Measurements from ENCODE around the gene CSPG4.
"Not testable (repeated sequence)": the region's sequence is repeated elsewhere in the genome, so short reads cannot be mapped to it uniquely, and the experiment has no call there.

The CSPG4 gene

GRCh38 chr15:75687486-75688277 lies 25.0 kb downstream of the CSPG4 start:
- DNase-seq, result no peak

DNA sequence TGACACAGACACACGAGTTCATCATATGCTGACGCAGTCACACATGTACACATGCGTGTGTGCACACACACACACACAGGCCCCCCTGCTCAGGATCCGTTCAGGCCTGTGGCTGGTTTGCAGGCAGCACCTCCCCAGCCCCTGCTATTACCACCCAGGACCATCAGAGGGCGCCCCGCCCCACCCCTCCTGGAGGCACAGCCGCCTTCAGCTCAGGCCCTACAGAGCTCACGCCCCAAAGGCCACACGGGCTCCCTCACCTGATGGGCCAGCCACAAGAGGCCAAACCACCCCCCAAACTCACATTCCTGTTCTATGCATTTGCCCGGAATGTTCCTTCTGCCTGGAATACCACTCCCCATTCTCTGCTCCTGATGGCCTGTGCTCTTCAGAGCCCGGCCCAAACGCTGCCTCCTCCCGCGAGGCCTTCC lies 26.4 kb downstream of the CSPG4 start:
- peak; percentile 90 for DNase-seq

DNA sequence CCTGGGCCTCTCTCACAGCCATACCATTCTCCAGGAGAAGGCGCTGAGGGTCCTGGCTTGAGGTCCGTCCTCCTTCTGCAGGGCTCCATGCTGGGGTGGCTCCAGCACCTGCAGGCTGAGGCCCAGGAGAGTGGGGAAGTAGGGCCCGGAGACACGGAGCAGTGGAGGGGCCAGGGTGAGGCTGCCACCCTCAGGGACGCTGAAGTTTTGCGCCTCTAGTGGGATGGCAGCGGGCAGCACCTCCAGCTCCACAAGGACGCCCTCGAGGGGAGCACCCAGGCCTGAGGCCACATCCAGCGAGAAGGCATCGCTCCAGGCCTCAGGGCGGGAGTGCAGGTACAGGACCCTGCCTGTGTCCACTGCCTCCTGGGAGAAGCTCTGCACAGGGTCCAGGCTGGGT lies 27.5 kb downstream of the CSPG4 start:
- no peak for DNase-seq

- no peak for DNase-seq
Measured at GRCh38 chr15:75684648-75685047, 28.0 kb downstream of the CSPG4 start.

DNA sequence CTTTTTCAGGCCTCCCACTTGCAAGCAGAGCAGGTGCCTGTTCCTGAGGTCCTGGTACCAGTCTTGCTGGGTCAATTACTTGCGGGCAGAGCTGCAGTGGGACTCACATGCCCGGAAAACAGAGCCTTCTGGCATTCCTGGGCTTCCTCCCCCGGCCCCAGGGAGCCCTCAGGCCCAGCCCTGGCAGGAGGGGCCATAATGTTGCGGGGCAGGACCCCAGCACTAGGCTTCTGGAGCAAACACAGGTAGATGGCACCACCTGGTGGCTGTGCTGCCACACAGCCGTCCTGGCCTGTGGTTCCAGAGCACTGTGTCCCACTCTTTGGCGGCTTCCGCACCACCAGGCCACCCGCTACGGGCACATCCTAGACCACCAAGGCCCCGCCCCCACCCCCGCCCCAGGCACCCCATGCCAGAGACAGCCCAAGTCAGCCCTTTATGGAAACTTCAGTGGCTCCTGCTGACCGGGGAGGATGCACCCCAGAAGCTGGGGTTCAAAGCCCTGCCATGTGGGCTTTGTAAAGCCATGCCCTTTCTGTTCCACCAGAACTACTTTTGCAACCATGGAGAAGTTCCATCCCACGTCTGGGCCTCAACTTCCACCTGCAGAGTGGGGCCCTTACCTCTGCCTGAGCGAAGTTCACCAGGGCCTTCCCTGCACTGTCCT lies 28.9 kb downstream of the CSPG4 start:
- peak; percentile 88 for DNase-seq

DNA sequence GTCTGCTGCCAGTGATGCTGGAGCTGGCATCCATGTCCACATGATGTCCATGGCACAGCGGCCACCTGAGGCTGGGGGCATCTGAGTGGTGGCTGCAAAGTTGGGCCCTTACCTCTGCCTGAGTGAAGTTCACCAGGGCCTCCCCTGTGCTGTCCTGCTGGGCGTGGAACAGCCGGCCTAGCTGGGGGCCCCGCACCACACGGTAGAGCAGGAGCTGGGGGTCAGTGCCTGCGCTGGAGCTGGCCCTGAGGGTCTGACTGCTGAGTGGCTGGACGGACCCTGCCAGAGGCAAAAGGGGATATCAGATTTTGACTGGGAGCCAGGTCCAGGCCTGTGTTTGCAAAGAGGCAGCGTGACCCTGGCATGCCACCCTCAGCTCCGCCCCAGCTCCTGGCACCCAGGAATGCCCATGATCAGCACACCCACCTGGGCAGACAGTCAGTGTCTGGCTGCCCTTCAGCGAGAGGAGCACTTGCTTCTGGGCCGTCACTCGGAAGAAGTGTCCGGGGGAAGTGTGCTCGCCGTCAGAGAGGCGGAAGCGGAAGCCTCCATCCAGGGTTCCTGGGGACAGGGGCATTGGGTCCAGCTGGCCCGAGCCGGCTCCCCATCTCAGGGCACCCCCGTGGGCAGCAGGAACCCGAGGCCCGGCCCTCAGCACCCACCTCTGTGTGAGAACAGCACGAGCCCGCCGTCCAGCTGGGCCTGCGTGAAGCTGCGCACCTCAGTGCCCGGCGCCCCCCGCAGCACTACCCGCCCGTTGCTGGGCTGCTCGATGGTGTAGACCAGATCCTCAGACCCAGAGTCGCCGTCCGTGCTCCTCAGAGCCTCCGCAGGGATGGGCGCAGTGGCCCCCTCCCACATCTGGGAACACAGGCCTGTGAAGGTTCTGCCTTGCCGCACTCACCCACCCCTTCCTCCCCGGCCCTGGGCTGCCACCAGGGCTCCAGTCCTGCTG lies 30.2 kb downstream of the CSPG4 start:
- no peak for DNase-seq

GRCh38 chr15:75680007-75680789 lies 32.5 kb downstream of the CSPG4 start:
- DNase-seq, result no peak

DNA sequence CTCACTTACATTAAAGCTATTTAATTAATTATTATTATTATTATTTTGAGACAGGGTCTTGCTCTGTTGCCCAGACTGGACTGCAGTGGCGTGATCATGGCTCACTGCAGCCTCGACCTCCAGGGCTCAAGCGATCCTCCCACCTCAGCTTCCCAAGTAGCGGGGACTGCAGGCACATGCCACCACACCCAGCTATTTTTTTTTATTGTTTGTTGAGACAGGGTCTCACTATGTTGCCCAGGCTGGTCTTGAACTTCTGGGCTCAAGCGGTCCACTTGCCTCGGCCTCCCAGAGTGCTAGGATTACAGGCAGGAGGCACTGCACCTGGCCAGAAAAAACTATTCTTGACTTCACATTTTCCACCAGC lies 34.3 kb downstream of the CSPG4 start:
- not testable (repeated sequence) for DNase-seq

GRCh38 chr15:75677465-75678323 lies 35.0 kb downstream of the CSPG4 start:
- DNase-seq, result no peak

GRCh38 chr15:75676688-75677464 lies 35.8 kb downstream of the CSPG4 start:
- DNase-seq, result no peak

- no peak for DNase-seq
Measured at GRCh38 chr15:75675579-75676404, 36.9 kb downstream of the CSPG4 start.

DNA sequence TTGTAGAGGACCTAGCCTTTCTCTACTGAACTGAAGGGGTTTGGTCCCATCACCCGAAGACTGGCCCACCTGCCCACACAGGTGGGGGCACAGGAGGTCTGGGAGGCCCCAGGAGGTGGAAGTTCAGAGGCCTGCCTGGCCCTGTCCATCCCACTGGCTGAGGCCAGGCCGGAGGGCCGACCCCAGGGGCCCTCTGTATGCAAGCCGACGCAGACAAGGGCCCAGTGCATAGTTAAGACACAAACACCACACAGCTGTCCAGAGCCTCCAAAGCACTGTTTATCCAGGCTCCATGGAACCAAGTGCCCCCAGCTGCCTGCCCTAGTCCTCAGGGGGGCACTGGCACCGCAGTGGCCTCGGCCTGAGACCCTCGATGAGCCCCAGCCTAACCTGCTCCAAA lies 38.3 kb downstream of the CSPG4 start:
- no peak for DNase-seq

- DNase-seq, result no peak
Measured at GRCh38 chr15:75673426-75674235, 39.0 kb downstream of the CSPG4 start.

- DNase-seq, result no peak
Measured at GRCh38 chr15:75672646-75673425, 39.8 kb downstream of the CSPG4 start.

GRCh38 chr15:75671730-75672602 lies 40.7 kb downstream of the CSPG4 start:
- DNase-seq, result no peak

GRCh38 chr15:75669879-75670212 lies 42.8 kb downstream of the CSPG4 start:
- DNase-seq, result no peak

Data from activated CD8-positive, alpha-beta memory T cell treated with anti-CD3 and anti-CD28 coated beads for 24 hours (primary cell).